Vagina (tissue), 2 donors: ENCODE data around the gene KDM2A.

Experiments
- POLR2A ChIP-seq, 2 donors: fragments of 450-650 bp; IDR thresholded peaks; one replicate each; pipeline ENCODE4 v1.6.1; 2017; ENCODE audit warnings: antibody characterized with exemption in 2 of 2, mild to moderate bottlenecking in 2 of 2, moderate library complexity in 2 of 2
- POLR2AphosphoS5 ChIP-seq, 2 donors: sonication (generic); formaldehyde crosslinking; IDR thresholded peaks; one replicate each; pipeline ENCODE4 v1.9.0; 2017; ENCODE audit warnings: antibody characterized with exemption in 2 of 2, mild to moderate bottlenecking in 2 of 2, low read depth in 1 of 2; ENCODE audit not compliant: insufficient read depth in 1 of 2
- TF ChIP-seq, protein P1 (sequence below), 3 experiments: fragments of 450-650 bp in 2 of 3; fragments of 200-600 bp in 1 of 3; sonication (generic) in 1 of 3; IDR thresholded peaks; one replicate each; pipeline ENCODE4 v1.5.1; 2017 to 2019; ENCODE audit warnings: antibody characterized with exemption in 3 of 3, mild to moderate bottlenecking in 2 of 3, moderate library complexity in 2 of 3

DNA sequence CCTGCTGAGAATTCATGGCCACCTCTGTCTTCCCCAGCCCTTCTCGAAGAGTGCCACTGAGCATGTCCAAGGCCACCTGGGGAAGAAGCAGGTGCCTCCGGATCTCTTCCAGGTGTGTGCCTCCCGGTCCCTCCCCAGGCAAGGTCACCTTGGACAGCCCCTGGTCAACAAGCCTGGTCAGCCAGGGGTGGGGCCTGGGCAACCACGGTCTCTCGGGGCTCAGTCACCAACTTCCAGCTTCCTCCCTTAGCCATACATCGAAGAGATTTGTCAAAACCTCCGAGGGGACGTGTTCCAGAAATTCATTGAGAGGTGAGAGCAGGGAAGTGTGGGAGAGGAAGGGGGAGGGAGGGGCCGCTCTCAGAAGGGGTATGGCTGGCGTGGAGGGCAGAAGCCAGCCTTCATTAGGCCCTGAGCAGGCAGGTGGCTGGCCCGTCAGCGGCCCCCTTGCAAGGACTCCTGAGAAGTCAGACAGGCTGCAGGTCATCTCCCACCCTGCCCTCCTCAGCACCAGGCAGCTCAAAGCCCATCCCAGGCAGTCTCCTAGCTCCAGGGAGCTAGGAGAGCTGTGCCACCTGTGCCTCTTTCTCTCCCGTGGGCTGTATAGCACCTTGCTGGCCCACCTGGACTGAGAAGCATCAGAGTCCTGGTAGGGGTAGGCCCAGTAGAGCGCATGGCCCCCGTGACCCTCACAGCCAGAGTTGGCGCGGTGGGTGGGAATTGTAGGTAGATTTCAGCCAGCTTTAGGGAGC, 160.7 kb downstream of the KDM2A start:
- TF ChIP-seq, protein P1, sequence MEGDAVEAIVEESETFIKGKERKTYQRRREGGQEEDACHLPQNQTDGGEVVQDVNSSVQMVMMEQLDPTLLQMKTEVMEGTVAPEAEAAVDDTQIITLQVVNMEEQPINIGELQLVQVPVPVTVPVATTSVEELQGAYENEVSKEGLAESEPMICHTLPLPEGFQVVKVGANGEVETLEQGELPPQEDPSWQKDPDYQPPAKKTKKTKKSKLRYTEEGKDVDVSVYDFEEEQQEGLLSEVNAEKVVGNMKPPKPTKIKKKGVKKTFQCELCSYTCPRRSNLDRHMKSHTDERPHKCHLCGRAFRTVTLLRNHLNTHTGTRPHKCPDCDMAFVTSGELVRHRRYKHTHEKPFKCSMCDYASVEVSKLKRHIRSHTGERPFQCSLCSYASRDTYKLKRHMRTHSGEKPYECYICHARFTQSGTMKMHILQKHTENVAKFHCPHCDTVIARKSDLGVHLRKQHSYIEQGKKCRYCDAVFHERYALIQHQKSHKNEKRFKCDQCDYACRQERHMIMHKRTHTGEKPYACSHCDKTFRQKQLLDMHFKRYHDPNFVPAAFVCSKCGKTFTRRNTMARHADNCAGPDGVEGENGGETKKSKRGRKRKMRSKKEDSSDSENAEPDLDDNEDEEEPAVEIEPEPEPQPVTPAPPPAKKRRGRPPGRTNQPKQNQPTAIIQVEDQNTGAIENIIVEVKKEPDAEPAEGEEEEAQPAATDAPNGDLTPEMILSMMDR (IDR thresholded peaks at IDR 0.05) = no peak
- TF ChIP-seq POLR2A (IDR thresholded peaks at IDR 0.05) = no peak
- no peak for TF ChIP-seq POLR2AphosphoS5 (IDR thresholded peaks at IDR 0.05; ENCODE audit: insufficient read depth in 1 of 2, low read depth in 1 of 2)
